Progenitor cell of endocrine pancreas (in vitro differentiated cells): ENCODE data around the gene RAB10. TPM values are rescaled to one million over a fixed set of nuclear protein-coding genes. Genes with fewer than 3 reads are reported as not detected.
"Not testable (repeated sequence)": the region's sequence is repeated elsewhere in the genome, so short reads cannot be mapped to it uniquely, and the experiment has no call there.

Source experiments
- DNase-seq: peaks from one replicate; pipeline ENCODE4 v3.0.0; 2021; ENCODE audit warnings: low spot score; ENCODE audit not compliant: unreplicated experiment
- H3K27ac Mint-ChIP-seq: 2 replicates; pipeline ENCODE4 v1.8.0; 2021; ENCODE audit warnings: mild to moderate bottlenecking, moderate library complexity, mixed read lengths
- H3K27me3 Mint-ChIP-seq: 2 replicates; pipeline ENCODE4 v1.8.0; 2021; ENCODE audit warnings: mixed read lengths
- H3K36me3 Mint-ChIP-seq: 2 replicates; pipeline ENCODE4 v1.8.0; 2022; ENCODE audit warnings: mixed read lengths; ENCODE audit not compliant: insufficient read depth
- H3K4me1 Mint-ChIP-seq: 2 replicates; pipeline ENCODE4 v1.8.0; 2021; ENCODE audit warnings: low read depth, mixed read lengths
- H3K4me3 Mint-ChIP-seq: 2 replicates; pipeline ENCODE4 v1.8.0; 2021; ENCODE audit warnings: low read depth, mild to moderate bottlenecking, moderate library complexity, mixed read lengths
- H3K9me3 Mint-ChIP-seq: 2 replicates; pipeline ENCODE4 v1.8.0; 2021; ENCODE audit warnings: low read depth, mixed read lengths
- total RNA-seq: library from RNA; stranded (reverse); gene quantifications from 2 replicates; pipeline ENCODE4 v1.2.1, GENCODE V29; 2021
- TF ChIP-seq, protein P1 (sequence below): fragments of 200-600 bp; sonication (generic); IDR thresholded peaks from one replicate; pipeline ENCODE4 v1.5.0; 2021; ENCODE audit warnings: antibody characterized with exemption, mild to moderate bottlenecking; ENCODE audit not compliant: unreplicated experiment

Gene RAB10
- total RNA-seq, 1 donor from 2014 or later: 114 TPM

DNA sequence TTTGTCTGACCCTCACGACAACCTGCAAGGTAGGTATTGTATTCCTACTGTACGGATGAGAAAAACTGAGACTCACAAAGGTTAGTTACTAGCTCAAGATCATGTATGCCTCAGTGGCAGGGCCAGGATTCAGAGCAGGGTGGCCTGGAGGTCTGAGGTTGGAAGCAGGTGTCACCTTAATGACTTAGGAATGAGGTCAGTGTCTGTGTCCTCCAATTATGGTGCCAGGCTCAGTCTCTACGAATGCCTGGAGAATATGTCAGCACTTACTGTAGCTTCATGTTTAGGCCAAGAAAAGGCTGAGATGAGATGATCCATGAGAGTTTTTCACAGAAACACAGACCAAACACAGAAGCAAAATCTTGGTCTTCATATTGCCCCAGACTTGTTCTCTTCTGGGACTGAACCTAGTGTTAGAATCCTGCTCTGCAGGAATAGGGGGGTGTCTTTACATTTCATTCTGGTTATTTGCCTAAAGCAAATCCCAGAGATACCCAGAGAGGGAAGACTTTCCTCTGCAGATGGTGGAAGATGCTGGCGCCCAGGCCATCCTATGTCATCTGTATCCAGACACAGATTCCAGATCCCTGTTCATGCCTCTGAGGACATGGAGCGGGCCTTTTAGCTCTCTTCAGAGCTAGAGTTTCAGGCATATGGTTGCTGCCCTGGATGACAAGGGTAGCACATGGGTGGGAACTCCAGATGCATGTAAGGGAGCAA lies 16.3 kb upstream of the RAB10 start:
- Mint-ChIP-seq H3K4me1 (peaks cover 7% of the 10 kb centered on the region), H3K36me3 (no peaks in the 10 kb centered on the region), H3K27ac (peak overlapping the region; percentile 49), H3K9me3 (no peaks in the 10 kb centered on the region), H3K4me3 (no peak overlapping the region), H3K27me3 (peaks cover 8% of the 10 kb centered on the region)
- no peak for DNase-seq
- TF ChIP-seq, protein P1, sequence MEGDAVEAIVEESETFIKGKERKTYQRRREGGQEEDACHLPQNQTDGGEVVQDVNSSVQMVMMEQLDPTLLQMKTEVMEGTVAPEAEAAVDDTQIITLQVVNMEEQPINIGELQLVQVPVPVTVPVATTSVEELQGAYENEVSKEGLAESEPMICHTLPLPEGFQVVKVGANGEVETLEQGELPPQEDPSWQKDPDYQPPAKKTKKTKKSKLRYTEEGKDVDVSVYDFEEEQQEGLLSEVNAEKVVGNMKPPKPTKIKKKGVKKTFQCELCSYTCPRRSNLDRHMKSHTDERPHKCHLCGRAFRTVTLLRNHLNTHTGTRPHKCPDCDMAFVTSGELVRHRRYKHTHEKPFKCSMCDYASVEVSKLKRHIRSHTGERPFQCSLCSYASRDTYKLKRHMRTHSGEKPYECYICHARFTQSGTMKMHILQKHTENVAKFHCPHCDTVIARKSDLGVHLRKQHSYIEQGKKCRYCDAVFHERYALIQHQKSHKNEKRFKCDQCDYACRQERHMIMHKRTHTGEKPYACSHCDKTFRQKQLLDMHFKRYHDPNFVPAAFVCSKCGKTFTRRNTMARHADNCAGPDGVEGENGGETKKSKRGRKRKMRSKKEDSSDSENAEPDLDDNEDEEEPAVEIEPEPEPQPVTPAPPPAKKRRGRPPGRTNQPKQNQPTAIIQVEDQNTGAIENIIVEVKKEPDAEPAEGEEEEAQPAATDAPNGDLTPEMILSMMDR: no peak

DNA sequence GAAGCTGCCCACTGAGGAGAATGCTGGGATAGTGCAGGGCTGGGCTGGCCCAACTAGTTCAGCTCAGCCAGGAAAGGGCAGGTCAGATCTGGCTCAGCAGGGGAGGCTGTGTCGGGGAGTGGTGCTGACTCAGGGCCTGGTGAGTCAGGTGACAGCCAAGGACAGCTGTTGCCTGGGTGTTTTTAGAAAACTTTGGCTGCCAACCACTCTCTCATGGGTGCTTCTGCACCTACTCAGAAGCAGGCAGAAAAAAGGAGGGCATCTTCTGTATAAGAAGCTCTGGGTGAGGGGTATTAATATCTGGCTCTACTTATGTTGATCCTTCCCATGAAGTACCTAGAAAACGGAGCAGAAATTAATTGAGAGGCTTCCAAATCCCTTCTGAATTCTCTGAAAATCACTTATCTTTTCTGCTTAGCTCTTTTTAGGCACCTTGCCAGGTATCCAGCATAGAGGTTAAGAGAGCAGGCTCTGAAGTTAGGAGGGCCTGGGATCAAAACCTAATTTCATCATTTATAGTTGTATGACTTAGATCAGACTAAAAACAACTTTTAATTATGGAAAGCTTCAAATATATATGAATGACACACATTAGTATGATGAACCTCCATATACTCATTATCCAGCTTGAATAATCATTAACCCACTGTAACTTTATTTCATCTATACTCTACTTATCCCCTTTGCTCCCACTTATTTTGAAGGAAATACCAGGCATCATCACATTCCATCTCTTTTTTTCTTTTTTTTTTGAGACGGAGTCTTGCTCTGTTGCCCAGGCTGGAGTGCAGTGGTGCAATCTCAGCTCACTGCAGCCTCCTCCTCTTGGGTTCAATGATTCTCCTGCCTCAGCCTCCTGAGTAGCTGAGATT lies 15.5 kb upstream of the RAB10 start:
- H3K36me3 Mint-ChIP-seq: no peaks in the 10 kb centered on the region
- H3K27ac Mint-ChIP-seq: peak overlapping the region; percentile 23
- H3K4me3 Mint-ChIP-seq: no peak overlapping the region
- H3K27me3 Mint-ChIP-seq: peaks cover 8% of the 10 kb centered on the region
- DNase-seq: no peak
- no peaks in the 10 kb centered on the region for H3K9me3 Mint-ChIP-seq
- TF ChIP-seq, protein P1: no peak
- peaks cover 3% of the 10 kb centered on the region for H3K4me1 Mint-ChIP-seq

DNA sequence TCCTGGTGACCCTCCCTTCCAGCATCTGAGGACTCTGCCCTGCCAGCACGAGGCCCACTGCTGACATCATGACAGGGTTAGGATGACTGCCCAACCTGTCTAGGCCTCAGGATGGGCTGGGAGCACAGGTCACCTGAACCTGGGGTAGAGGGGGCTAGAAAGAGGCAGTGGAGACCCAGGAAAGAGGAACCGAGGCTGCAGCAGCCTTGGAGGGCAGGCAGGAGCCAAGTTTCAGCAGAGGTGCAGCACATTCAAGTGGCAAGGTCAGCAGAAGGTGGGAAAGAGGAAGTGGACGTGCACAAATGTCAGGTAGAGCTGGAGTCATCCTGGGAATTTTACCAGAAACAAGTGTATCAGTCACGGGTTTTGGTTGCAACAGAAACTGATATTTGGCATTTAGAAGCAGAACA lies 13.6 kb upstream of the RAB10 start:
- H3K27ac Mint-ChIP-seq: no peak overlapping the region
- peaks cover 5% of the 10 kb centered on the region for H3K27me3 Mint-ChIP-seq
- TF ChIP-seq, protein P1: no peak
- no peaks in the 10 kb centered on the region for H3K9me3 Mint-ChIP-seq
- H3K4me3 Mint-ChIP-seq: no peak overlapping the region
- H3K4me1 Mint-ChIP-seq: peaks cover 3% of the 10 kb centered on the region
- no peaks in the 10 kb centered on the region for H3K36me3 Mint-ChIP-seq
- DNase-seq: no peak

DNA sequence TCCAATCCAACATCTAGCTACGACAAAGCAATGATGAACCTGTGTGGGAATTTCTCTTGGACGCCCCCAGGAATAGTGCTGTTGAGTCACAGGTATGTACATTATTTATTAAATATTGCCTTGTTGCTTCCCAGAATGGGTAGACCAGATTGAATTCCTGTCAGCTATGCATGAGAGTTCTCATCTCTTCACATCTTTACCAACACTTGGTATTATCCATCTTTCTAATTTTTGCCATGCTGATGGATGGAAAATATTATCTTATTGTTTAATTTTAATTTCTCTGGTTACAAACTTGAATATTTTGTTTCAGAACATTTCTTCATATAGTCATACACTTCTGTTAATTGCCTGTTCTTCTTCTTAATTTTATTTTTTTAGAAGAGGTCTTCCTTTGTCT lies 9.6 kb upstream of the RAB10 start:
- Mint-ChIP-seq H3K36me3 (no peaks in the 10 kb centered on the region), H3K4me1 (no peaks in the 10 kb centered on the region), H3K27me3 (no peaks in the 10 kb centered on the region), H3K9me3 (no peaks in the 10 kb centered on the region), H3K27ac (no peak overlapping the region), H3K4me3 (no peak overlapping the region)
- no peak for DNase-seq
- TF ChIP-seq, protein P1: no peak

DNA sequence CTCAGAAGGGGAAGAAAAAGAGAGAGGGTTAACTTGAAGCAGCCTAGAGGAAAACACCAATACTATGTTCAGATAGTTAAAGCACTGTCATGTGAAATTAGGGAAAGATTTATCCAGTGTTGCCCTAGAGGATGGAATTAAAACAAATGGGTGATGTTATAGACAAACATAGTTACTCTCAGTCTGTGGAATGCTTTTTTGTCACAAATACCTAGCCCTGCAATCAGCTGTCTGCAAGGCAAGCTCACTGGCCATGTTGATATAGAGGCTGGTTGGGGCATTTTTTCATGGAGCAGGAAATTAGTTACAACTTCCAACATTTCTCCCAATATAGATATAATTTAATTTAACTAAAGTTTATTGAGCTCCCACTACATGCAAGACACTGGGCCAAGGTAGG lies 8.4 kb upstream of the RAB10 start:
- Mint-ChIP-seq H3K4me1 (no peaks in the 10 kb centered on the region), H3K9me3 (no peaks in the 10 kb centered on the region), H3K27ac (no peak overlapping the region), H3K27me3 (no peaks in the 10 kb centered on the region), H3K36me3 (no peaks in the 10 kb centered on the region), H3K4me3 (no peak overlapping the region)
- TF ChIP-seq, protein P1: no peak
- DNase-seq: no peak

DNA sequence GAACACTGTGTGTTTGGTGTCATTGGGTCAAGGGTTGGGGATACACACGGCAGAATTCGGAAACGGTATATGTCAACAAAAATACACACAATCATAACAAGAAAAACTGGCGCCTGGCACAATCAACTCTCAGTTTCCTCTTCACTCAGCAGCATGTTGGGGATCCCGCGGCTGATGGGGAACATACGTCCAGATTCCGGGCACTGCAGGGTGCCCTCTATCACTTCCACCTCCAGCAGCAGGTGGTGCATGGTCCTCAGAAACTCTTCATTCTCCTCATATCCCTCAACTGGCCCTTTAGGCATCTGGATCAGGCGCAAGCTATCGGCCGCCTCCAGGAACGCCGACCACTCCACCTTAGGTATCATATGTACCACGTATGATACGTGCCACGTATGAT lies 5.8 kb upstream of the RAB10 start:
- H3K36me3 Mint-ChIP-seq, DNase-seq, H3K4me1 Mint-ChIP-seq, H3K27ac Mint-ChIP-seq, H3K4me3 Mint-ChIP-seq, H3K9me3 Mint-ChIP-seq, H3K27me3 Mint-ChIP-seq: not testable (repeated sequence)

DNA sequence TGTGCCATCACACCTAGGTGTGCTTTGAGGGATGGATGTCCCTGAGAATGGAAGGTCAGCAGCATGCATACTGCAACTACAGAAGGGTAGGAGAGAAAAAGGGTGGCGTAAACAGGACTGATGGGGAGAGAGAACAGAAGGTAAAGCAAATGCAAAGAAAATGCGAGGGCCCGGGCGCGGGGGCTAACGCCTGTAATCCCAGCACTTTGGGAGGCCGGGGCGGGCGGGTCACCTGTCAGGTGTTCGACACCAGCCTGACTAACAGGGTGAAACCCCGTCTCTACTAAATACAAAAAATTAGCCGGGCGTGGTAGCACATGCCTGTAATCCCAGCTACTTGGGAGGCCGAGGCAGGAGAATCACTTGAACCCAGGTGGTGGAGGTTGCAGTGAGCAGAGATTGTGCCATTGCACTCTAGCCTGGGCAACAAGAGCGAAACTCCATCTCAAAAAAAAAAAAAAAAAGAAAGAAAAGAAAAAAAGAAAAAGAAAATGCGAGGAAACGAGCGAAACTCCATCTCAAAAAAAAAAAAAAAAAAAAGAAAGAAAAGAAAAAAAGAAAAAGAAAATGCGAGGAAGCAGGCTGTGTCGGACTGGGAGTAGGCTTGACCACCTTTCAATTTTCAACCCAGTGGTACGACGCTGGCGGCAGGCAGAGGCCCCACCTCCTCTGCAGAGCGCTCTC lies 1.2 kb upstream of the RAB10 start:
- not testable (repeated sequence) for DNase-seq, H3K9me3 Mint-ChIP-seq, H3K27me3 Mint-ChIP-seq, H3K36me3 Mint-ChIP-seq
- H3K4me3 Mint-ChIP-seq: peak overlapping the region; percentile 82
- H3K27ac Mint-ChIP-seq: peak overlapping the region; percentile 98
- peaks cover 14% of the 10 kb centered on the region for H3K4me1 Mint-ChIP-seq
